ENCODE measurements around the gene PARVB.
"Not testable (repeated sequence)": the region's sequence is repeated elsewhere in the genome, so short reads cannot be mapped to it uniquely, and the experiment has no call there.

The PARVB gene

GRCh38 chr22:43998679-43999264 is 25.3 kb upstream of the PARVB start:
- DNase-seq: no peak

- no peak for DNase-seq
Observed at GRCh38 chr22:43999378-43999777, 24.7 kb upstream of the PARVB start.

- DNase-seq: no peak
Observed at GRCh38 chr22:44000123-44000522, 24.0 kb upstream of the PARVB start.

GRCh38 chr22:44001521-44001920 is 22.6 kb upstream of the PARVB start:
- DNase-seq: no peak

- no peak for DNase-seq
Observed at GRCh38 chr22:44002324-44002723, 21.8 kb upstream of the PARVB start.

GRCh38 chr22:44002997-44003396 is 21.1 kb upstream of the PARVB start:
- DNase-seq: no peak

- DNase-seq: no peak
Observed at GRCh38 chr22:44003405-44004103, 20.5 kb upstream of the PARVB start.

- DNase-seq: no peak
Observed at GRCh38 chr22:44004104-44004460, 20.0 kb upstream of the PARVB start.

- DNase-seq: no peak
Observed at GRCh38 chr22:44005524-44005923, 18.6 kb upstream of the PARVB start.

GRCh38 chr22:44012162-44012561 is 11.9 kb upstream of the PARVB start:
- no peak for DNase-seq

GRCh38 chr22:44012591-44012990 is 11.5 kb upstream of the PARVB start:
- DNase-seq: no peak

- no peak for DNase-seq
Observed at GRCh38 chr22:44014241-44014640, 9.9 kb upstream of the PARVB start.

GRCh38 chr22:44016586-44016985 is 7.5 kb upstream of the PARVB start:
- DNase-seq: not testable (repeated sequence)

- DNase-seq: no peak
Observed at GRCh38 chr22:44018594-44018993, 5.5 kb upstream of the PARVB start.

- DNase-seq: no peak
Observed at GRCh38 chr22:44019416-44019815, 4.7 kb upstream of the PARVB start.

- no peak for DNase-seq
Observed at GRCh38 chr22:44019846-44020245, 4.3 kb upstream of the PARVB start.

- DNase-seq: no peak
Observed at GRCh38 chr22:44020981-44021380, 3.1 kb upstream of the PARVB start.

- peak; percentile 43 for DNase-seq
Observed at GRCh38 chr22:44023404-44024287, 456 bp upstream of the PARVB start.

- DNase-seq: peak; percentile 26
Observed at GRCh38 chr22:44025171-44026065, 1.3 kb downstream of the PARVB start.

- DNase-seq: no peak
Observed at GRCh38 chr22:44026066-44026629, 2.0 kb downstream of the PARVB start.

GRCh38 chr22:44026630-44027511 is 2.8 kb downstream of the PARVB start:
- DNase-seq: peak; percentile 86

Data from CD4-positive, alpha-beta T cell treated with Interleukin-10 for 1 hour (primary cell).